ENCODE data around the gene IFT20. TPM values are rescaled to one million over a fixed set of nuclear protein-coding genes. Genes with fewer than 3 reads are reported as not detected.
"Not testable (repeated sequence)": the region's sequence is repeated elsewhere in the genome, so short reads cannot be mapped to it uniquely, and the experiment has no call there.

IFT20 gene
- total RNA-seq, 1 experiment from 2014 or later: 41.9 TPM

GRCh38 chr17:28344011-28344410 lies 8.7 kb upstream of the IFT20 start:
- no peaks in the 10 kb centered on the region for H3K9me3 ChIP-seq
- H3K4me3 ChIP-seq: no peak overlapping the region
- peaks cover 87% of the 10 kb centered on the region for H3K36me3 ChIP-seq
- DNase-seq: no peak
- no peaks in the 10 kb centered on the region for H3K27me3 ChIP-seq

DNA sequence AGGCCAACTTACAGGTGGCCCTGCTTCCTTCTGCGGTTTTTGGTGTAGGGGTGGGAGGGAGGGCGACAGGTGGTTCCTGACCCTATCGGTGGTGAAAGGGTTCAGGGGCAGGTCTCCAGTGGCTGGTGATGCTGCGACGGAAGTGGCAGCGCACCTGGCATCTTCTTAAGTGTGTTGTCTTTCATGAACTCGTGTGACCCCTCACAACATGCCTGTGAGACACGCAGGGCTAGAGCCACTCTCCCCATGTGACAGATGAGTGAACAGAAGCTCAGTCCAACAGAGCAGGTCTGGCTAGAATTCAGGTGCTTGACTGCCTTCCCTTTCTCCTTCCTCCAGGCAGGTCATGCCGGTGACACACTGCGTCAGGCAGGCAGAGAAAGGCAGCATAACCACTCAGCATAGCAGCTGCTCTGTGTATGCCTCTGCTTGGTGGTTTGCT lies 8.2 kb upstream of the IFT20 start:
- no peak for DNase-seq
- no peaks in the 10 kb centered on the region for H3K27me3 ChIP-seq
- H3K9me3 ChIP-seq: no peaks in the 10 kb centered on the region
- H3K4me3 ChIP-seq: no peak overlapping the region
- peaks cover 83% of the 10 kb centered on the region for H3K36me3 ChIP-seq

DNA sequence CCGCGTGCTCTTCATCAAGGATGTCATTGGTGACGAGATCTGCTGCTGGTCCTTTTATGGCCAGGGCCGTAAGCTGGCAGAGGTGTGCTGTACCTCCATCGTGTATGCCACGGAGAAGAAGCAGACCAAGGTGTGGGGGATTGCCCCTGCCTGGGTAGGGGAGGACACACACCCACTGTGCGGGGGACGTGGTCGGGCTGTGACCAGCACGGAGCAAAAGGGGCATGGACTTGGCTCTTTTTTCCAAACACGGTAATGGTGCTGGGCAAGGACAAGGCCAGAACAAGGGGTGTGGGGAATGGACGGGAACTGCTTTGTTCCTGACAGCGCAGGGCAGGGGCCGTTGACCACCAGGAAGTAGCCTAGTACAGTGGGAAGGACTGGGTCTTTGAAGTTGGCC lies 7.0 kb upstream of the IFT20 start:
- Histone ChIP-seq H3K36me3 (peaks cover 84% of the 10 kb centered on the region), H3K27me3 (no peaks in the 10 kb centered on the region), H3K9me3 (no peaks in the 10 kb centered on the region), H3K4me3 (no peak overlapping the region)
- no peak for DNase-seq

DNA sequence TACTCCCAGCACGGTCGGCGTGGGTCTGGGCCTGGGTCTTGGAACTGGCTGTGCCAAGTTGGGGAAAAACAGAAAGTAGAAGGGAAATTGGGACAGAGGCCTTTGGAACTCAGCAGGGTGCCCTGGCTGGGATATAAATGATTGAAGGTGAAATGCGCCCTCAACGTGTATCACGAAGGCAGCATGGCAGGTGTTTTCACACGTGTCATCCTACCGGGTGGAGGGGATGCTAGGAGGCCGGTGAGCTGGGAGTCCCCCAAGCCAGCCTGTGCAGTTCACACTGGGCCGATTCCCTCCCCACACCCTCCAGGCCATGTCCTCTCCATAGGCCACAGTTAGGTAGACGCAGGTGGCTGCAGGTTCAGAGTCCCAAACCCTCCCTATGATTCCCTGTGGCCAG lies 6.2 kb upstream of the IFT20 start:
- no peak overlapping the region for H3K4me3 ChIP-seq
- H3K36me3 ChIP-seq: peaks cover 92% of the 10 kb centered on the region
- H3K27me3 ChIP-seq: no peaks in the 10 kb centered on the region
- H3K9me3 ChIP-seq: no peaks in the 10 kb centered on the region
- no peak for DNase-seq

- DNase-seq: no peak
- H3K36me3 ChIP-seq: peaks cover 87% of the 10 kb centered on the region
- no peaks in the 10 kb centered on the region for H3K27me3 ChIP-seq
- H3K4me3 ChIP-seq: no peak overlapping the region
- H3K9me3 ChIP-seq: no peaks in the 10 kb centered on the region
These were observed 5.1 kb upstream of the IFT20 start for GRCh38 chr17:28340374-28340773.

- no peak overlapping the region for H3K4me3 ChIP-seq
- no peak for DNase-seq
- H3K27me3 ChIP-seq: no peaks in the 10 kb centered on the region
- peaks cover 77% of the 10 kb centered on the region for H3K36me3 ChIP-seq
- H3K9me3 ChIP-seq: no peaks in the 10 kb centered on the region
These were observed 4.2 kb upstream of the IFT20 start for GRCh38 chr17:28339431-28339830.

GRCh38 chr17:28338769-28339212 lies 3.5 kb upstream of the IFT20 start:
- not testable (repeated sequence) for H3K4me3 ChIP-seq, DNase-seq, H3K9me3 ChIP-seq, H3K27me3 ChIP-seq
- peaks cover 71% of the 10 kb centered on the region for H3K36me3 ChIP-seq

GRCh38 chr17:28338056-28338768 lies 2.9 kb upstream of the IFT20 start:
- peaks cover 68% of the 10 kb centered on the region for H3K36me3 ChIP-seq

DNA sequence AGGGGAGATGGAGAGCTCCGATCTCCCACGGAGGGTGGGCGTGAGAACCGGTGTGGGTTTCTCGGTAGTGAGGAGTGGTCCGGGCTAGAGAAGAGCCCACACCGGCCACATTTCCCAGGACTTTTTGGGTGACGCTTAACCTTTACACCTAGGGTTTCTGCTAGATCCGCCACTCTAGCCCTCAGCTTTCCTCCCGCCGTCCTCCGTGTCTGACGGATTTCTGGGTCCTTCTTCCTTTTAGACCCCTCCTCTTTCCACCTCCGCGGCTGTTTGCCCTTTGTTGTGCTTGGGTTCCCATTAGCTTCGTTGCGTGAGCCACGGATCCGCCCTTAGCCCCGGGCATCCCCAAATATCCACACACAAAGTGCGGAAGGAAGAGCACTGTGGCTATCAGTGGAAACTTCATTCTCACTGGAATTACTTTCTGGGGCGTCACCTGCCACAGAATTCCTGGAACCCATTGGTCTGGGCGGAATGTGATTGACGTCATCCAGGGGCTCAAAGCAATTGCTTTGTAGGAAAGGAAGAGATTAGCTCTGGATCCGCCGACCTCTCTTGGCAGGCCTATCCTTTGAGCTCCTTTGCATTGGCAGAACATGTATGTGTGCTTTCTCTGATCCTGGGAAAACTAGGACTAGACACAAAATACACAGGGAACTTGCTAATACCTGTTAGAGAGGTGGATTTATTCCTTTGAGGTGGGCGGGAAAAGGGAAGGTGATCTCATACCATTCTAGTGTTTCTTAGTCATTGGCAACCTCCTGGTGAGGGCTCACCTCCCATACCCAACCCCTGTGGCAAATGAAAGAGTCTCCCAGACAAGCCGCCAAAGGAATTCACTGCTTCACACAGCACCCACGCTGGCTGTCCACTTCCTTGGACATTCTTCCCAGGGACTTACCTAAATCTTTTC lies 943 bp upstream of the IFT20 start:
- peak; percentile 83 for DNase-seq
- Histone ChIP-seq H3K9me3 (no peaks in the 10 kb centered on the region), H3K4me3 (peak overlapping the region; percentile 98), H3K27me3 (no peaks in the 10 kb centered on the region), H3K36me3 (peaks cover 57% of the 10 kb centered on the region)

More at GRCh38 chr17:28338056-28338768, 2.9 kb upstream of the IFT20 start:
- Histone ChIP-seq H3K4me3 (peak overlapping the region; percentile 11; the same call in 1 of the 2 replicates), H3K9me3 (no peaks in the 10 kb centered on the region), H3K27me3 (no peaks in the 10 kb centered on the region)
- peak; percentile 69 for DNase-seq

- peaks cover 51% of the 10 kb centered on the region for H3K36me3 ChIP-seq
- H3K9me3 ChIP-seq: no peaks in the 10 kb centered on the region
- H3K4me3 ChIP-seq: peak overlapping the region; percentile 98
- H3K27me3 ChIP-seq: no peaks in the 10 kb centered on the region
- DNase-seq: no peak
These were observed 539 bp downstream of the IFT20 start for GRCh38 chr17:28334666-28335200.

DNA sequence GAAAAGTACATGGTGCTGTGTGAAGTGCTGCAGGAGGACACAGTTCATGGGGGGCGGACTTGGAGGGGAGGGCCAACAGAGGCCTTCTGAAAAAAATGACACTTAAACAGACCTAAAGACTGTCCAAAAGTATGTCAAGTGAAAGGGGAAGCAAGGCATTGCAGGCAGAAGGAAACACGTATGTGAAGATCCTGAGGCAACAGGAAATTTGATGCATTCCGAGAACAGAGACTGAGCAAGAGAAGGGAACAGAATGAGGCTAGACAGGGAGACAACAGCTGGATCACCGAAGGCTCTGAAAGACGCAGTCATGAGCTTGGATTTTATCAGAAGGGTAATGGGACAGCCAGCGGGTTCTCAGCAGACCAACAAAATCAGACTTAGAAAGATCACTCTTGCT lies 1.1 kb downstream of the IFT20 start:
- Histone ChIP-seq H3K9me3 (no peaks in the 10 kb centered on the region), H3K36me3 (peaks cover 51% of the 10 kb centered on the region), H3K27me3 (no peaks in the 10 kb centered on the region), H3K4me3 (peak overlapping the region; percentile 98)
- no peak for DNase-seq

DNA sequence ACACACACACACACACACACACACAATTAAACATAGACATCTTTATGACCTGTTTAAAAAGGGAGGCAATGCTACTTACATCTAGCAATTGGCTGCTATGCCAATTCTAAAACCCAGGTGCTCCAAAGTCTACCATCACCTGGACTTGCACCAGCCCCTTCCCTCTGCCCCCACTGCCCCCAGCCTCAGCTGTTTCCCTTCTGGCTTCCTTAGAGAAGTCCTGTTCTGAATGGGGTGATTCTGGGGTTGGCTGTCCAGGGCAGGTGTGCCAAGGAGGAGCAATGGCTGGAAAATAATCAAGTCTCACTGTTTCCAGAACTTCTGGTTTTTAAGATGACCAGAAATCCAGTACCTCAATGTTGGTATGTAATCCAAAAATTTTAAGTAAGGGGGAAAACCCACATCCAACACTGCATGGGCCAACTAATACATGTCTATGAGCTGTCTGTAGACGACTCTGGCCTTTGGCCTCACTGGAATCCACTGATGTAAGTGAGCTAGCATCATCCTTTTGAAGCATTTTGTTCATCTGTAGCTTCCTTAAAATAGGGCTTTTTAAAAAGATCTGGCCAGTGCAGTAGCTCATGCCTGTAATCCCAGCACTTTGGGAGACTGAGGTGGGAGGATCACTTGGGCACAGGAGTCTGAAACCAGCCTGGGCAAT lies 2.1 kb downstream of the IFT20 start:
- H3K9me3 ChIP-seq: no peaks in the 10 kb centered on the region
- peaks cover 56% of the 10 kb centered on the region for H3K36me3 ChIP-seq
- H3K27me3 ChIP-seq: no peaks in the 10 kb centered on the region
- H3K4me3 ChIP-seq: no peak overlapping the region
- DNase-seq: no peak

- H3K4me3 ChIP-seq: no peak overlapping the region
- H3K9me3 ChIP-seq: no peaks in the 10 kb centered on the region
- no peaks in the 10 kb centered on the region for H3K27me3 ChIP-seq
- peaks cover 56% of the 10 kb centered on the region for H3K36me3 ChIP-seq
- no peak for DNase-seq
These were observed 3.3 kb downstream of the IFT20 start for GRCh38 chr17:28331891-28332420.

- Histone ChIP-seq H3K4me3 (no peak overlapping the region), H3K27me3 (no peaks in the 10 kb centered on the region), H3K36me3 (peaks cover 59% of the 10 kb centered on the region), H3K9me3 (no peaks in the 10 kb centered on the region)
- DNase-seq: no peak
These were observed 4.6 kb downstream of the IFT20 start for GRCh38 chr17:28330671-28331070.

DNA sequence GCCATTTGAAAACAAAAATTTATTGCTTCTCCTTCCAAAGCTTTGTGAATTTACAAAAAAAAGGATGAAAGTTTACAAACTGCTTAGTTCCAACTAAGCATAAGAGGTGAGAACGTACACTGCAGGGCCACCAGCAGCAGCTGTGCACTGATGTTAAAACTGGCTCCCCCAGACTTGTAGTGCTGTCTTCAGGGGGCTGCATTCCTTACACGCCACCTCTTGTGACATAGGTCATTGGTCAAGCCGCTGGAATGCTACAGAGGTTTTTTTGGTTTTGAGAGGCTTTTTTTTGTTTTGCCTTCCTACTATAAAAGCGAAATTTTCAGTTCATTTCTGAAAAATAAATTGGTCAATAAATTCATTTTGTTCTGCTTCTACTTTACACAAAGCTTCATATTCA lies 6.9 kb downstream of the IFT20 start:
- peaks cover 67% of the 10 kb centered on the region for H3K36me3 ChIP-seq
- DNase-seq: no peak
- no peak overlapping the region for H3K4me3 ChIP-seq
- H3K9me3 ChIP-seq: no peaks in the 10 kb centered on the region
- H3K27me3 ChIP-seq: no peaks in the 10 kb centered on the region

DNA sequence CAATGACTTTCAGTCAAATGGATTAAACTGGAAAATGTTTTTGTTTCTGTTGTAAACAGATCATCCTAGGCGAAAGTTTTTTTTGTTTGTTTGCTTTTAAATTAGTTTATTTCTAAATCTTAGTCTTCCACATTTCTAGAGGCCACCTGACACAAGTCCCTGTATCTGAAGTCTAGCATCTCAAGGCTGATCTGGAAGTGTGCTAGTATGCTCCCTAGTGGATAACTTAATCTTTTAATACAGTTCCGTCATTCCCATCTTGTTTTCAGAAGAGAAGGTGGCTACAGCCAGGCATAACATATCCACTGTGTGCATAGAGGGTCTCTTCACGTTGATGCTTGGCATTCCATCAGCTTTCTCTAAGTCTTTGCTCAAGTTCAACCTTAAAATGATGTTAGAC lies 7.6 kb downstream of the IFT20 start:
- no peak for DNase-seq

More for the DNA sequence above, 7.6 kb downstream of the IFT20 start:
- no peak overlapping the region for H3K4me3 ChIP-seq
- no peaks in the 10 kb centered on the region for H3K27me3 ChIP-seq
- H3K36me3 ChIP-seq: peaks cover 71% of the 10 kb centered on the region
- no peaks in the 10 kb centered on the region for H3K9me3 ChIP-seq

Measured in MG63 (cell line).